Esophagus muscularis mucosa (tissue), 4 donors: ENCODE results near the gene COL11A2. TPM values are rescaled to one million over a fixed set of nuclear protein-coding genes. Genes with fewer than 3 reads are reported as not detected.

Experiments used
- DNase-seq: peaks from one replicate; pipeline ENCODE4 v3.0.0-alpha.2; 2017; ENCODE audit errors: extremely low spot score
- H3K27ac ChIP-seq, 4 donors: fragments of 200-600 bp; sonication (generic); replicated peaks in 1 of 4; 1 replicate in 3 of 4; 2 replicates in 1 of 4; pipeline ENCODE4 v1.5.1; 2016 to 2019; ENCODE audit warnings: mild to moderate bottlenecking in 1 of 4
- H3K27me3 ChIP-seq, 4 donors: fragments of 200-600 bp; sonication (generic); one replicate each; pipeline versions ENCODE4 v1.5.1 to v1.6.0; 2016 to 2019
- H3K36me3 ChIP-seq, 4 donors: fragments of 200-600 bp; sonication (generic); one replicate each; pipeline ENCODE4 v1.5.1; 2016 to 2019
- H3K4me1 ChIP-seq, 4 donors: fragments of 200-600 bp; sonication (generic); one replicate each; pipeline ENCODE4 v1.5.1; 2016 to 2019
- H3K4me3 ChIP-seq, 4 donors: fragments of 200-600 bp; sonication (generic); 1 replicate in 2 of 4; 2 replicates in 2 of 4; pipeline ENCODE4 v1.5.1; 2016 to 2019; ENCODE audit warnings: mild to moderate bottlenecking in 4 of 4, moderate library complexity in 1 of 4
- H3K9me3 ChIP-seq, 4 donors: fragments of 200-600 bp; sonication (generic); 1 replicate in 3 of 4; 2 replicates in 1 of 4; pipeline ENCODE4 v1.5.1; 2016 to 2019
- CTCF ChIP-seq, 3 experiments: fragments of 200-600 bp in 2 of 3; fragments of 450-650 bp in 1 of 3; sonication (generic) in 2 of 3; IDR thresholded peaks; one replicate each; pipeline ENCODE4 v1.5.1; 2017 to 2019; ENCODE audit warnings: antibody characterized with exemption in 3 of 3, mild to moderate bottlenecking in 2 of 3, moderate library complexity in 1 of 3
- EP300 ChIP-seq: sonication (generic); formaldehyde crosslinking; IDR thresholded peaks from one replicate; pipeline ENCODE4 v1.6.1; 2017; ENCODE audit warnings: antibody characterized with exemption
- POLR2A ChIP-seq: fragments of 450-650 bp; IDR thresholded peaks from one replicate; pipeline ENCODE4 v1.6.1; 2017; ENCODE audit warnings: antibody characterized with exemption, moderate library complexity, mild to moderate bottlenecking, low read depth
- POLR2AphosphoS5 ChIP-seq, 2 donors: sonication (generic); formaldehyde crosslinking; IDR thresholded peaks; one replicate each; pipeline ENCODE4 v1.6.1; 2017; ENCODE audit warnings: antibody characterized with exemption in 2 of 2
- WGBS: methylation state at CpG from one replicate; pipeline ENCODE4 v1.1.5; 2018; 5-methylcytosine and 5-hydroxymethylcytosine counted together
- intact Hi-C: fragments of 100-400 bp; cut with DNase I; formaldehyde crosslinking; loops from one replicate; pipeline ENCODE4 v1.15.1; 2023
- total RNA-seq, 4 donors: library from RNA; depleted of rRNA; stranded (reverse); fragments of >200 nt; gene quantifications; one replicate each; pipeline versions ENCODE4 v1.1.0 to v1.2.1, GENCODE V29; 2016

Gene COL11A2
- total RNA-seq, 4 donors from 2014 or later: 0.17 to 1.1 (median 0.19) TPM; not detected in 1

- H3K27me3 ChIP-seq: peaks cover 0 to 54% (median 2%) of the 10 kb centered on the region in 4 donors
- H3K4me1 ChIP-seq: no peaks in the 10 kb centered on the region
- H3K4me3 ChIP-seq: no peak overlapping the region
- intact Hi-C loops: no loop called here
- H3K27ac ChIP-seq: no peak overlapping the region
- DNase-seq: no peak
- no peaks in the 10 kb centered on the region for H3K9me3 ChIP-seq
- WGBS: 71% methylated on average over 9 of the region's 9 CpGs
- TF ChIP-seq POLR2A (no peak), POLR2AphosphoS5 (IDR thresholded peaks at IDR 0.05) (no peak), CTCF (IDR thresholded peaks at IDR 0.05) (no peak), EP300 (no peak)
- no peaks in the 10 kb centered on the region for H3K36me3 ChIP-seq
These were observed 7.1 kb downstream of the COL11A2 start for GRCh38 chr6:33185190-33185589.

- TF ChIP-seq POLR2AphosphoS5 (IDR thresholded peaks at IDR 0.05) (no peak), CTCF (IDR thresholded peaks at IDR 0.05) (no peak), POLR2A (no peak), EP300 (no peak)
- Histone ChIP-seq H3K27me3 (peaks cover 0 to 35% (median 0%) of the 10 kb centered on the region in 4 donors), H3K36me3 (no peaks in the 10 kb centered on the region), H3K4me3 (no peak overlapping the region), H3K4me1 (no peaks in the 10 kb centered on the region), H3K9me3 (no peaks in the 10 kb centered on the region), H3K27ac (no peak overlapping the region)
- whole genome bisulfite sequencing: 78% methylated on average over 5 of the region's 5 CpGs
- intact Hi-C loops: no loop called here
- no peak for DNase-seq
These were observed 9.1 kb downstream of the COL11A2 start for GRCh38 chr6:33183071-33183683.

- Histone ChIP-seq H3K27ac (no peak overlapping the region), H3K4me1 (no peaks in the 10 kb centered on the region), H3K4me3 (no peak overlapping the region), H3K9me3 (no peaks in the 10 kb centered on the region), H3K36me3 (no peaks in the 10 kb centered on the region), H3K27me3 (peaks cover 0 to 16% (median 0%) of the 10 kb centered on the region in 4 donors)
- DNase-seq: no peak
- TF ChIP-seq EP300 (no peak), POLR2A (no peak), CTCF (IDR thresholded peaks at IDR 0.05) (no peak), POLR2AphosphoS5 (IDR thresholded peaks at IDR 0.05) (no peak)
- intact Hi-C loops: no loop called here
- WGBS: 84% methylated on average over 7 of the region's 7 CpGs
These were observed 11.1 kb downstream of the COL11A2 start for GRCh38 chr6:33181141-33181540.

GRCh38 chr6:33178755-33179475, 13.4 kb downstream of the COL11A2 start:
- Histone ChIP-seq H3K36me3 (no peaks in the 10 kb centered on the region), H3K27ac (no peak overlapping the region), H3K4me3 (no peak overlapping the region), H3K9me3 (no peaks in the 10 kb centered on the region), H3K4me1 (no peaks in the 10 kb centered on the region), H3K27me3 (no peaks in the 10 kb centered on the region)
- TF ChIP-seq POLR2A (no peak), POLR2AphosphoS5 (IDR thresholded peaks at IDR 0.05) (no peak), EP300 (no peak), CTCF (IDR thresholded peaks at IDR 0.05) (no peak)
- no peak for DNase-seq
- intact Hi-C loops: no loop called here
- 84% methylated on average over 7 of the region's 10 CpGs for WGBS
